PC-3 (cell line): Measurements from ENCODE around the gene SH3RF1.

Source experiments
- EZH2 ChIP-seq: fragments of 300-600 bp; sonication (generic); IDR thresholded peaks from one replicate; pipeline ENCODE4 v1.6.1; 2017; ENCODE audit warnings: antibody characterized with exemption, mild to moderate bottlenecking, low read length; ENCODE audit not compliant: unreplicated experiment
- EZH2phosphoT487 ChIP-seq: fragments of 300-600 bp; sonication (generic); IDR thresholded peaks from 2 replicates; pipeline ENCODE4 v1.6.1; 2018; ENCODE audit warnings: mild to moderate bottlenecking, antibody characterized with exemption, low read length, borderline replicate concordance
- TF ChIP-seq, protein P1 (sequence below): fragments of 300-600 bp; sonication (generic); conservative IDR thresholded peaks from 2 replicates; pipeline ENCODE4 v1.5.1; 2017; ENCODE audit warnings: antibody characterized with exemption, low read depth, mild to moderate bottlenecking, low read length

DNA sequence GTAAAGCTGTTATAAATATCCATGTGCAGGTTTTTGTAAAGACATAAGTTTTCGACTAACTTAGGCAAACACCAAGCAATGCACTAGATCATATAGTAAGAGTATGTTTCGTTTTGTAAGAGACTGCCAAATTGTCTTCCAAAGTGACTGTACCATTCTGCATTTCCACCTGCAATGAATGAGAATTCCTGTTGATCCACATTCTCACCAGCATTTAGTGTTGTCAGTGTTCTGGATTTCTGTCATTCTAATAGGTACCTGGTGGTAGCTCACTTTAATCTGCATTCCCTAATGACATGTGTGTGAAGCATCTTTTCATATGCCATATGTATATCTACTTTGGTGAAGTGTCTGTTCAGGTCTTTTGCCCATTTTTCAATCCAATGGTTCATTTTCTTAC lies 57.8 kb downstream of the SH3RF1 start:
- TF ChIP-seq, protein P1, sequence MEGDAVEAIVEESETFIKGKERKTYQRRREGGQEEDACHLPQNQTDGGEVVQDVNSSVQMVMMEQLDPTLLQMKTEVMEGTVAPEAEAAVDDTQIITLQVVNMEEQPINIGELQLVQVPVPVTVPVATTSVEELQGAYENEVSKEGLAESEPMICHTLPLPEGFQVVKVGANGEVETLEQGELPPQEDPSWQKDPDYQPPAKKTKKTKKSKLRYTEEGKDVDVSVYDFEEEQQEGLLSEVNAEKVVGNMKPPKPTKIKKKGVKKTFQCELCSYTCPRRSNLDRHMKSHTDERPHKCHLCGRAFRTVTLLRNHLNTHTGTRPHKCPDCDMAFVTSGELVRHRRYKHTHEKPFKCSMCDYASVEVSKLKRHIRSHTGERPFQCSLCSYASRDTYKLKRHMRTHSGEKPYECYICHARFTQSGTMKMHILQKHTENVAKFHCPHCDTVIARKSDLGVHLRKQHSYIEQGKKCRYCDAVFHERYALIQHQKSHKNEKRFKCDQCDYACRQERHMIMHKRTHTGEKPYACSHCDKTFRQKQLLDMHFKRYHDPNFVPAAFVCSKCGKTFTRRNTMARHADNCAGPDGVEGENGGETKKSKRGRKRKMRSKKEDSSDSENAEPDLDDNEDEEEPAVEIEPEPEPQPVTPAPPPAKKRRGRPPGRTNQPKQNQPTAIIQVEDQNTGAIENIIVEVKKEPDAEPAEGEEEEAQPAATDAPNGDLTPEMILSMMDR, result no peak
- TF ChIP-seq EZH2phosphoT487 (no peak), EZH2 (no peak)
